HG03159 (cell line): ENCODE results near the gene RSAD1.

Experiments
- ATAC-seq: cut with Tn5 transposase; IDR thresholded peaks from one replicate; pipeline ENCODE4 v1.9.1; 2021; ENCODE audit warnings: mild to moderate bottlenecking, moderate library complexity; ENCODE audit not compliant: unreplicated experiment

The RSAD1 gene

DNA sequence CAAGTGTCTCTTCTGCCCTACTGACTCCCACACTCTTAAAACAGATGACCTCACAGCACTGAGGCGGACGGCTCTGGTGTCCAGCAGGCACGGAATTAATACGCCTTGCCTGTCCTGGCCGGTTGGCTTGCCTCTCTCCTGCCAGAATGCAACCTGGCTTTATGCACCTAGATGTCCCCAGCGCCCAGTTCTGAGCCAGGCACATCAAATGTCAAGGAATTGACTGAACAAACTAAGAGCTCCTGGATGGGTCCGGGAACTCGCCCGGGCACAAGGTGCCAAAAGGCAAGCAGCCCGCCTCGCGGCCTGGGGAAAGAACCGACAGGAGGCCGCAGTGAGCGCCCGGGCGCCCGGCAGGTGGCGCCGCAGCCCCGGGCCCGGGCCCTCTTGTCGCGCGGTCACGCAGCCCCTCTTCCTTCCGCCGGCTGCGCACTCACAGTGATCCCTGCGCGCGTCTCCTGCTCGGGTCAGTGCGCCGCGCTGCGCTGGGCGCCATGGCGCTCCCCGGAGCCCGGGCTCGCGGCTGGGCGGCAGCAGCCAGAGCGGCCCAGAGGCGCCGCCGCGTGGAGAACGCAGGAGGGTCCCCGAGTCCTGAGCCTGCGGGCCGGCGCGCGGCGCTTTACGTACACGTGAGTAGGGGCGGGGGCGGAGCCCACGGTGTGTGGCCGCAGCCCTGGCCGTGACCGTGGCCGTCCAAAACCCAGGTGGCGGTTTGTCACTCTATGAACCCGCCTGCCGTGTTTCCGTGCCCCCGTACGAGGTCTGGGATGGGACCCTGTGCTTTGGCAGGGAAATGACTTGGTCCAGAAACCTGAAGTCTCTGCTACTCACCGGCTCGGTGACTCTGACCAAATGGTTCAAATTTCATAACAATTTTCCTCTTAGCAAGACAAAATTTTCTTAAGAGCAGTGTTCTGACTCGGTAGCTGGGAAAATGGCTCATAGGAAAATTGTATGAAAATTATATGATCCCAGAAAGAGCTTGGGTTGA, at the start of gene RSAD1:
TSS of gene RSAD1 (plus strand) at position 470 of the 991 bp plus-strand sequence. CDS start at position 495, 25 bp downstream.
- ATAC-seq, result peak; percentile 81

DNA sequence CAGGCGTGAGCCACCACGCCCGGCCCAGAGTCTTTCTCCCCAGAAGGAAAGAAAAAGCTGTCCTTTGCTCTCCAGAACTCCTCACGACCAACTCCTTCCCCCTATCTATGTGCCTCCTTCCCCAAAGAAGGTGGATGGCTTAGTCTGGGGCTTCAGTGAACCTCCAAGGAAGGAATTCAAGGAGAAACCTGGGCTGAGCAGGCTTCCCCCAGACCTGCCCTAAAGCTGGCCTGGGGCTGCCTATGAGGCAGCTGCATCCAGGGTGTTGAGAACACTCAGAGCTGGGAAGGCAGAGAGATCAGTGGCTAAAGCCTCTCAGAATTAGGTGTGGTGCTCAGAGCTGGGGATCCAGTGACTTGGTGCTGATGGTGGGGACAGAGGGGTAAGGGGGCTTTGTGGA, 48.9 kb upstream of the RSAD1 start:
- ATAC-seq, result no peak

DNA sequence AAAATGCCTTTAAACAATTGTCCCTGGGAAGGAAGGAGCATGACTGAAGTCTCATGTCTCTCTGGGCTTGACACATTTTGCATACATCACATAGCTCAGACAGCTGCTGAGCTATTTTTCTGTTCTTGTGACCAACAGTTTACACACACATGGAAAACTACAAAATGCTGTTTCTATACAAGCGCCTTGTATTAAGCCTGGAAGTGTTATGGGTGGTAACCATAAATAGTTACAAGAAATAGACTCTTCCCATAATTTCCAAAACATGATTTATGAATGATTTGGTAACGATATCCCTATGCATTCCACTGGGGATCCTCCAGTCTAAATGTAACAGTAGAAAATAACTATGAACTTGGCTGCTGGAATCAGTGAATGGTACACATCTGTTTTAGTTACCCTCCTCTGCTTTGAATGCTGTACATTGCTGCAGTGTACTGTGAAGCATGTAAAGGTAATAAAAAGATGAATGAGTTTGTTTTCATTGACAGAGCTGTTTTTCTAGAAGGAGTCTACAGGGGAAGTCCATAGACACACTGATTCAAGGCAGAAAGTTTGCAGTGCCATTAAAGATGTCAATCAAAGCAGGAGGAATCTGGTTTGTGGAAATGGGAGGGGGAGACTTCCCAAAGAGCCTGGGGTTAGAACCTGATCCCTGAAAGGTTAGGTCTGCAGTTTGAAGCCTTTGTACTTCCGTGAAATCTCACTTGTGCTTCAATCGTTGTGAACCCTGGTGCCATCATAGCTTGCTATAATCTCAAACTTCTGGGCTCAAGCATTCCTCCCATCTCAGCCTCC, 47.6 kb upstream of the RSAD1 start:
- no peak for ATAC-seq

GRCh38 chr17:50432125-50432762, 46.4 kb upstream of the RSAD1 start:
- ATAC-seq, result no peak

DNA sequence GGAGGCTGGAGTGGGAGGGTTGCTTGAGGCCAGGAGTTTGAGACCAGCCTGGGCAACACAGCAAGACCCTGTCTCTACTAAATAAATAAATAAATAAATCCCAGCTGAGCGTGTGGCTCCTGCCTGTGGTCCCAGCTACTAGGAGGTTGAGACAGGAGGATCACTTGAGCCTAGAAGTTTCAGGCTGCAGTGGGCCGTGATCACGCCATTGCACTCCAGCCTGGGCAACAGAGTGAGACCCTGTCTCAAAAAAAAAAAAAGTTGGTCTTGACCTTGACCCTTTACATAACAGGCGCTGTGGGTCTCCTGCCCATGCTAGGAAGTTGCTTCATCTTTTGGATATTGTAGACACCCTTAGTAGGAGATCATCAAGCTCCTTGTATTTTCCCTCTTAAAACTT, 41.3 kb upstream of the RSAD1 start:
- ATAC-seq, result no peak

DNA sequence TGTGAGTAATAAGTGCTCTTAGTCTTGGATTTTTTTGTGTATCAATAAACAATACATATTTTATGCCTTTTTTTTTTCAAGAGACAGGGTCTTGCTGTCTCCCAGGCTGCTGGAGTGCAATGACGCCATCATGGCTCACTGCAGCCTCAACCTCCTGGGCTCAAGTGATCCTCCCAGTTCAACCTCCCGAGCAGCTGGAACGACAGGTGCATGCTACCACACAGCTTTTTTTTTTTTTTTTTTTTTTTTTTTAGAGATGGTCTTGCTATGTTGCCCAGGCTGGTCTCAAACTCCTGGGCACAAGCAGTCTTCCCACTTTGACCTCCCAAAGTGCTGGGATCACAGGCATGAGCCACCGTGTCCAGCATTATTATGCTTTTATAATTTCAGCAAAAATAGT, 39.7 kb upstream of the RSAD1 start:
- no peak for ATAC-seq

DNA sequence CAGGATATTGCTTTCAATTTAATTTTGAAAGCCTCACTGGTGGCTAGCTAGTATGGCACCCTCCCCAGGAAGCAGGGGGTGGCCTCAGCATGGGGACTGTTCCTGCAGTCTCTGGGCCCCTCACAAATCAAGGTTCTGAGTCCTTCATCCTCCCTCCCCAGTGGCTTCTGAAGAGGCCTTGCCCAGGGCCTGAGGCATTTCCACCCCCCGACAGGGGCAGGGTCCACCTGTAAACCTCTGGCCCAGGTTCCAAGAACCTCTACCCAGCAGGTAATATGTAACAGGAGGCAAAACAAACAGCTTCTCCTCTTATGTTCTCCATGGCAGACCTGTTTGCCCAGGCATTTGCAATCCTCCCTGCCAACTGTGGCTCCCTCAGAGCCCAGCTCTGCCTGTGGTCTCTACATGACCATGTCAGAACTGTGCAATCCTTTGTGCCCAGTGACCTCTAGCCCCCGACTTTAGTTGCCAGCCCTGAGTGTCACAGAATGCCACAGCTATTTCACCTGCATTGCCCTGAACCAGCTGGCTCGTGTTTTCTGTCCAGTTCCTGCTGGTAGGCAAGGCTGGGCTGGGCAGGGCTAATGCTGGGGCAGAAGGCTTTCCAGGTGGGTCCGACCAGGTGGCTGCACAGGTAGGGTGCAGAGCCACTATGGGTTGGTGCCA, 38.4 kb upstream of the RSAD1 start:
- no peak for ATAC-seq

DNA sequence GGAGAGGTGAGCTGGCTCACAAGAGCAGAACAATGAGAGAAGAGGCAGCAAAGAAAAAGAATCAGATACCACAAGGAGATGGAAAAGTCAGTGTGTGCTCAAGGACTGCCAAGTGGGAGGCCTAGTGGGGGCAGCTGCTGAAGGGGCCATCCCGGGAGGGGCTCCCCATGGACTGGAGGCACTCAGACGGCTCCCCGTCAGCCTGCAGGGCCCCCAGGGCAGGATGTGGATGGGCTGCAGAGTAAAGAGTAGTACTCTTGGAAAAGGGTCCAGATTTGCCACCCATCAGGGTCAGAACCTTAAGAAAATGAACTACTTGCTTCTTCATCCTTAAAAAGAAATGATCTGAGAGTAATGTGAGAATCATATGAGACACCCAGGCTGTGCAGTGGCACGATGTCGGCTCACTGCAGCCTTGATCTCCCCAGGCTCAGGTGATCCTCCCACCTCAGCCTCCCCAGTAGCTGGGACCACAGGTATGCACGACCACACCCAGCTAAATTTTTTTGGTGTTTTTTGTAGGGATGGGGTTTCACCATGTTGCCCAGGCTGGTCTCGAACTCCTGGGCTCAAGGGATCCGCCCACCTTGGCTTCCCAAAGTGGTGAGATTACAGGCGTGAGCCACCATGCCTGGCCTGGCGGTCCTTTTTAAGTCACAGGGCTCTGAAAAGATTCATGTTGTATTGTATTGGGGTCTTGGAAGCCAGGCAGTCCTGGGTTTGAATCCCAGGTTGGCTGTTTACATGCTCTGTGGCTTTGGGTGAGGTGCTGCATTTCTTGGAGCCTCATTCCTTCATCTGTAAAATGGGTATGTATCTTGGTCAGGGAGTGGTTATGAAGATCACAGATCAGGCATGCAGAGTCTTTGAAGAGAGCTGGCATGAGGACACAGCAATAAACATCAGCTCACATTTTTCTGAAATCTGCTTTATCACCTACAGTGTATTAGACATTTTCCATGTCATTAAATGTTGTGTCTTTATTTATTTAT, 37.5 kb upstream of the RSAD1 start:
- no peak for ATAC-seq

- no peak for ATAC-seq
Measured at GRCh38 chr17:50443505-50443974, 35.1 kb upstream of the RSAD1 start.

- ATAC-seq, result no peak
Measured at GRCh38 chr17:50444841-50445715, 33.6 kb upstream of the RSAD1 start.

- no peak for ATAC-seq
Measured at GRCh38 chr17:50445730-50446325, 32.8 kb upstream of the RSAD1 start.

DNA sequence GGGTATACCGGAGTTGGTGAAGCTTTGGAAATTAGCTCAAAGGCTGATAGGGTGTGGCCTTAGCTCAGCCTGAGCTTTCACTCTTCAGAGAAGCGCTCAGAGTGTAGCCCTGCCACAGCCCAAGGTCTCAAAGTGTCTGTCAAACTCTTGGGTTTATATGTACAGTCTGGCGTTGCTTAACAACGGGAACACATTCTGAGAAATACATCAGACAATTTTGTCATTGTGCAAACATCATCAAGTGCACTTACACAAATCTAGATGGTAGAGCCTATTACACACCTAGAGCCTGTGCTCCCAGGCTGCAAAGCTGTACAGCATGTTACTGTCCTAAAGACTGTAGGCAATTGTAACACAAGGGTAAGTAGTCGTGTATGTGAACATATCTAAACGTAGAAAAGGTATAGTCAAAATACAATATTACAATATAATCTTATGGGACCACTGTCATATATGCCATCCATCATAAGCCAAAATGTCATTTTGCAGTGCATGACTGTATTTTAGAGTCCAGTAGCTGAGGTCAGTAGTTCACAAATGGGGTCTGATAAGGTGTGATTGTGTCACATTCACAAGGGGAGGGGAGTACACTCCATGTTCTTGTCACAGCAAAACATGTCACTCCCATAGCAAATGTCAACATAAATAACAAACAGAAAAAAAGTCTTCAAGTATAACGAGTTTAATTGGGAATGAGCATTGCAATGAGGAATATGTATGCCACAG, 30.6 kb upstream of the RSAD1 start:
- no peak for ATAC-seq

GRCh38 chr17:50448643-50449042, 30.0 kb upstream of the RSAD1 start:
- ATAC-seq, result no peak

DNA sequence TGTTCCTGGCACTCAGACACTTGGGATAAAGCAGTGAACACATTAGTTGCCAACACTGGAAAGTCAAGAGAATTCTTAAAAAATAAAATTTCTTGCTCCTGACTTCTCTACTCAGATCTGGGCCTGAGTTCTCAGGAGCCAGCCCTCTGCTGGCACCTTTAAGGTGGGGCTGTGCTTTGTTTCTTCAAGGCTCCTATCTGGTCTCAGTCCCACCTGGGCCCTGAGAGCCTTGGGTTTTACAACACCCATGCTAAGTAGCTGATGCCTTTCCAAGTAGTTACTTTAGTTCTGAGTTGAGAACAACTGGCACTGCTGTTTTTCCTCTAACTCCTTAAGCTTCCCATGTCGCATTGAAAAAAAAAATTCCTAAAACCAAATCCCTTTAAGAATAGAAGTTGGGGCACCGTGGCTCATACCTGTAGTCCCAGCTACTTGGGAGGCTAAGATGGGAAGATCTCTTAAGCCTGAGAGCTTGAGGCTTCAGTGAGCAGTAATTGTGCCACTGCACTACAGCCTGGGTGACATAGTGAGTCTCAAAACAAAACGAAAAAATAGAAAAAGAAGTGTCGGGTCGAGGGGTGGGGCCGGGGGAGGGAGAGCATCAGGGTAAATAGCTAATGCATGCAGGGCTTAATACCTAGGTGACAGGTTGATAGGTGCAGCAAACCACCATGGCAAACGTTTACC, 26.6 kb upstream of the RSAD1 start:
- no peak for ATAC-seq

GRCh38 chr17:50452630-50453300, 25.9 kb upstream of the RSAD1 start:
- no peak for ATAC-seq

GRCh38 chr17:50453901-50454300, 24.8 kb upstream of the RSAD1 start:
- ATAC-seq, result no peak
